Tibial nerve (tissue), 4 donors: ENCODE results near the gene DIMT1.

Experiments
- CTCF ChIP-seq, 5 experiments: fragments of 200-600 bp in 3 of 5; fragments of 450-650 bp in 2 of 5; sonication (generic) in 3 of 5; IDR thresholded peaks; one replicate each; pipeline ENCODE4 v1.5.1; 2016 to 2019; ENCODE audit warnings: antibody characterized with exemption in 5 of 5, mild to moderate bottlenecking in 3 of 5, moderate library complexity in 2 of 5
- EP300 ChIP-seq, 2 donors: sonication (generic); formaldehyde crosslinking; IDR thresholded peaks; one replicate each; pipeline ENCODE4 v1.6.1; 2017; ENCODE audit warnings: antibody characterized with exemption in 2 of 2, mild to moderate bottlenecking in 1 of 2
- POLR2A ChIP-seq, 2 donors: fragments of 450-650 bp; IDR thresholded peaks; one replicate each; pipeline ENCODE4 v1.6.1; 2017; ENCODE audit warnings: antibody characterized with exemption in 2 of 2, mild to moderate bottlenecking in 2 of 2, moderate library complexity in 2 of 2

- TF ChIP-seq POLR2A (IDR thresholded peaks at IDR 0.05) (no peak), CTCF (IDR thresholded peaks at IDR 0.05) (no peak), EP300 (IDR thresholded peaks at IDR 0.05) (peak; percentile 68 to 69)
These were observed 28.9 kb upstream of the DIMT1 start for GRCh38 chr5:62432621-62433064.
